HL-60/S4 treated with phorbol 12-myristate 13-acetate at 8.2 ng/mL for 4 days and 3 days (cell line): ENCODE data around the gene RAD51B.

Source experiments
- in situ Hi-C: fragments of 300-500 bp; cut with MboI; formaldehyde crosslinking; loops from 2 replicates; pipeline ENCODE4 v1.15.0; 2022; ENCODE audit warnings: low sequenced_read_pairs

RAD51B gene

DNA sequence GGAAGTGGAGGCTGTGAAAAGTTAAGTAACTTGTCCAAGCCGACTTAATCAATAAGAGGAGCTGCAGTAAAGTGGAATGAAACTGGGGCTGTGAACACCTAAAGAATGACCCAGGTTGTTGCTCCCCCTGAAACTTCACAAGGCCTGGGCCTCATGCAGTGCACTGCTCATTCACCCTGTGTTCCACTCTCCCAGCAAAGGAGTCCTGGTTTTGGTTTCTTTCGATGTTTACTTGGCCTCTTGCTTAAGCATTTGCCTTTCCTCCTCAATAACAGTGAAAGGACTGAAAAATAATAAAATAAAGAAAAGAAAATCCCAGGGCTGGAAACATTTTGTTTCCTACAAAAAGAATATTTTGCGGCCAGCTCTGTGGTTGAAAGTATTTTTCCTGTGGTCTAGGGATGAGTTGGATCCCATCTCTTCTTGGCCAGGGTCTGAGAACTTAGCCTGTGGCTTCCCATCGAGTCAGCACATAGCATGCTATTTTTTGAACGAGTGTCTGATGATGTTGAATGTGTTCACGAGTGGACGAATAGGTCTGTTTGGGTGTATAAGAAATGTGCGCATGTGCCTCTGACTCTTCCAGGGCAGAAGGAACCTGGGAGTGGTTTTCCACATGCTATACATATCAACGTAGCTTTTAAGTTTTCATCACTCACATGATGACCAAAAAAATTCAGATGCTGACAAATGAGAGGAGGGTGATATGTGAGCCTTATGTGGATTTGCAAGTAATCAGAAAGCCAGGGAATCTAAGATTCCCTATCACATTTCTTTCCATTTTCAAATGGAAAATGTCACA lies 623.5 kb downstream of the RAD51B start:
- in situ Hi-C loops, result no loop called here

DNA sequence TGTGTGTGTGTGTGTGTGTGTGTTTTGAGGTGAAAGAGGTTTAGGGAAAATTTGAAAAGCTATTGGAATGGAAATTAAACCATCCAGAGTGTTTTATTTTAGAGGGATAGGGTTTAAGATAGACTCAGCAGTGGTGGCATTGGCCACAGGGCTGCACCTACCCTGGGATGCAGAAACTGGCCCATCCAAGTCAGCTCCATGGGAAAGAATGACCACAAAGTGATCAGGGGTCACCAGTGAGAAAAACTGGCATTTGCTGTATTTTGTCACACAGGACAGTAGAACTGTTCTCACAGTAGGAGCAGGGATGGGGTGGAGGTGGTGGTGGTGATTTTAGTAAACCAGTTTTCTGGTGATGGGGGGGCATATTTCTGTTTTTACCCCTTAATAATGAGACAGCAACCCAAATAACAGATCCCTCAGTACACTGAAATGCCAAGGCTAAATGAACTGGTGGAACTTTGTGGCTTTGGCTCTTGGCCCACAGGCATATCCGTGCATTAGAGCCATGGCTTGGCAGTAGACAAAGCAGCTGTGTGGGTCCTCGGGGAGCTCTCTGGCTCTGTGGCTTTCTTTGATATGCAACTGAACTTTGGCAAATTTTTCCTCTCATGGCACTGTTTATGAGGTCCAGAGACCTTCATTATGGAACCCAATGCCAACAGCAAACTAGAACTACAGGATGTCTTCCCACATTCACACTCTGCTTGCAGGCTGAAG lies 625.0 kb downstream of the RAD51B start:
- in situ Hi-C loops, result no loop called here

DNA sequence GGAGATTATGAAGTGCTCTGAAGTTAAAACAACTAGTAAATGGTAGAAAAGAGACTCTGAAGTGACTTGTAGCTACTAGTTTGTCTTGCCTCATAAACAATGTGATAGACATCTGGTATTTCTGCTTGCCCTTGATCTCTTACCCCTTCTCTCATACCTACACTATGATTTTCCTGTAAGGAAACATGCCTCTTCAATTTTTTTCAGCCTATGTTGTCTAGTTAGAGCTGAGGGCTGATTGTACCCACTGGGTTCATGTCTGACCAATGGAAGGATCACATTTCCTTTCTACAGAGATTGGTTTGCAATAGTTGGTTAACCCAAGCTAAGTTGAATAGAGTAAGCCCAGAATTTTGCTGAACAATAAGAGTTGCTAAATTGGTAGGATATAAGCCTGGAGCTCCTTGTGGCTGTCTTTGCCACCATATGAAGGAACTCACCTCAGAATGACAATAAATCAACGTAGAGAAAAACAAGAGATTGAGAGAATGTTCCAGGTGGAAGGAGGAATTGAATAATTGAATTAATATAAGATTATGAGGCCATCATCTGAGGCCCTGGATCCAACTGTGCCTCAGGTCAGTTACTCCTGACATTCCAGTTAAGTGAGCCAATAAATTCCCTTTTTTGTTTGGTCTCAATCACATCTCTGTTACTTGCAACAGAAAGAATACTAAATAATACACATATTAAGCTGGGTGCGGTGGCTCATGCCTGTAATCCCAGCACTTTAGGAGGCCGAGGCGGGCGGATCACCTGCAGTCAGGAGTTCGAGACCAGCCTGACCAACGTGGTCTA lies 626.9 kb downstream of the RAD51B start:
- in situ Hi-C loops, result no loop called here

DNA sequence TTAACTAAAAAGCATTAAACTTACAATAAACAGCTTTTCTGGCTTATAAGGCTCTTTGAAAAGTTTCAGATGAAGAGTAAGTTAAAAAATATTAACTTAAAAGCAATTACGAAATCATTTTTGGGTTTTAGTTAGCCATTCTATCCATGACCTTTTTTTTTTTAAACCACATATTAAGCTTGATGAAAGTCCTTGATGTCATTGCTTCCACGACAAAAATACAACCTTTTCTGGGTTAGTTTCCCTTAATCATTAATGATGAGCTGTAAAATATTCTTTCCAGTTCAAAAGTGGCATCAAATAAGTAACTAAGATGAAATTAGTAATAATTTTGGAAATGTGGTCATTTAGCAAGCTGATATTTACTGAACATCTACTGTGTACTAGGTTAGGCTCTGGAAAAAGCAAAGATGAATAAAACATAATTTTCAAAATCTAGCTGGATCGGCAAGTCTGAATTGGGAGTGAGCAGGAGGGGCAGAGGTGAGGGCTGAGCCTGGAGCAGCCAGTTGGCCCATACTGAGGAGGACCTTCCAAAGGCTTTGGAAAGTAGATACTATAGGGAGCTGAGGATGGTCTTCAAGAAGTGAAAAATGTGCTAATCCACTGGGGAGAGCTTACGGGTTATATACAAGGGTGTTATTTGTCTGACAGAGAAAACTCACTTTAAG lies 628.1 kb downstream of the RAD51B start:
- in situ Hi-C loops, result no loop called here

- in situ Hi-C loops, result no loop called here
These were observed 628.8 kb downstream of the RAD51B start for GRCh38 chr14:68448252-68448902.

DNA sequence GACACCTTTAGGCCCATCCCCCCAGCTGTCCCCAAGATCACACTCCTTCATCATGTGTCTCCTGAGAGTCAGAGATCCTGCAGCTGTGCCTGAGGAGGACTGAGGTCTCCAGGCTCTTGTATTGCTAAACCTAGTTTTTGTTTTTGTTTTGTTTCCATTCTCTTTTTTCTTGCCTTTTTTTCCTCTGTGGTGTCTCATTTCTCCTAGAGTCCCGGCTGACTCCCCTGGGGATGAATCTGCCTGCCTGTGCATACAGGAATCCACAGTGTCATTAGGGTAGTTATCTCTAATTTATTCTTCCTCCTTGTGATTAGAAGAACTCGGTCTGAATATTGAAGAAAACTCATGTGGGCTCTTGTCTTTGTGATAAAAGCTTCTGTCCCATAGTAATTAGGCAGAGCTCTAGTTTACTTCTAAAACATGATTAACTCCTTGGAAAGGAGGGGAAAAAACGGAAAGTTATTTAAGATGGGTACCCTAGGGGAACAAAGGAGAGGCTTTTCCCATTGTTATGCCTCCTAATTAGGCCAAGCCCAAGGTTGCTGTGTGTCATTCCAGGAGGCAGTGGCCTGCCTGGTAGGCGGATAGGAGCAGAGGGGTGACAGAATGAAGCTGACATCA lies 630.1 kb downstream of the RAD51B start:
- in situ Hi-C loops, result no loop called here

- in situ Hi-C loops, result no loop called here
These were observed 631.0 kb downstream of the RAD51B start for GRCh38 chr14:68450391-68451120.

DNA sequence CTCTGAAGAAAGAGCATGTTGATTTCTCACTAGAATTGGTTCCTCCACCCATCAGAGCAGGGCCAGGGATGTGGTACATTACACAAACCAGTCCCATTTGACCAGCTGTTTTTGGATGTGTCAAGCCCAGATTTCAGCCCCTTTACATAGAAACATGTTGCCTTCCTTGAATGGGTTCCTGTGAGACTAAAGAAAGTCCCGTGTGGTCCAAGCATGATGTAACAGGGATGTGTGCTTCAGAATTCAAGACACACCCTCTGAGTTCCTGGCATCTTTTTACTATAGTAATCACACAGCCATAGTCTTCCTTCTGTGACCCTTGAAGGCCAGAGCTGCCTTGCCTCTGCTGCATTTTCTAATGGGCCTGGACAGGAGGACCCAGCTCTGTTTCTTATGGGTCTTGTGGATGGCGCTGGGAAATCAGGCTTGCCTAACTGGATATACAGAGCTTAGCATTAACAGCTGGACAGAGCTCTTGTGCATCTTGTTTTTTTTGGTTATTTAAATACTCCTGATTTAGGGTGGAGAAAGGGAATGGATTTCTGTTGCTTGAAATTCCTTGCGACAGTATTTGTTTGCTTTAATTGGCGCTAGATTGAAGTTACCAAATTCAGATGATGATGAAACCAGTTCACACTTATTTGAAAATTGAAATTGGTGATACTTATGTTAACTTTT lies 632.3 kb downstream of the RAD51B start:
- in situ Hi-C loops, result no loop called here

DNA sequence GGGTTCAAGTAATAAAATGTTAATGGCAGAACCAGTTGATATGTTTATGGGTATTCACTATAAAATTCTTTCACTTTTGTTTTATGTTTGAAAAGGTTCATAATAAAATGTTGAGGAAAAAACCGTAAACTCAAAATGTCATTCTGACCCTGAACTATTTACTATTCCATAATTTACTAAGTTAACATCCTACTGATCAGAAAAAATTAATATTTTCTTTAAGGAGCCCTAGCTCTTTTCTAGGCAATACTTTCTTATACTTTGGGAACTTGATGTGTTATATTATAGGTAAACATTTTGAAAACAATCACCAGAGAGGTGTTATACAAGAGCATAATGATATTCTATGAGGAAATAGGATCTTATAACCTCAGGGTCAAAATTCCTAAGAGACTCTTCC lies 638.7 kb downstream of the RAD51B start:
- in situ Hi-C loops, result no loop called here

- in situ Hi-C loops, result no loop called here
These were observed 639.4 kb downstream of the RAD51B start for GRCh38 chr14:68458840-68459469.

GRCh38 chr14:68459480-68460136 lies 640.0 kb downstream of the RAD51B start:
- in situ Hi-C loops, result no loop called here

GRCh38 chr14:68460541-68460940 lies 641.0 kb downstream of the RAD51B start:
- in situ Hi-C loops, result no loop called here

DNA sequence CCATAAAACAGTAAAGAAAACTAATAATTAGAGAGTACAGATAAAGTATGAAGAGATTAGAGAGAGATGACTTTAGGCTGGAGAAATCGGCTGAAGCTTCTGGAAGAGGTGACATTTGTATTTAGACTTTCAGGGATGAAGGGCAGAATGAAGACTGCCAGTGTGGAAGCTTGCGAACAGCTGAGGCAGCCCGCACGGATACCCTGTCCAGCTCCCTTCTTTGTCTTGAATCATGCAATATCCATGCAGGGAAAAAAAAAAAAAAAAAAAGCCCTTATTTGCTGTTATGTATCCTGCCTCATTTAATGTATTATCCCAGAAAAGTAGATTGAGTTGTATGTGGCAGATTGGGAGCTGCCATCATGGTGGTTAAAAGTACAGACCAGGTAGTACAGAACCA lies 641.5 kb downstream of the RAD51B start:
- in situ Hi-C loops, result no loop called here

DNA sequence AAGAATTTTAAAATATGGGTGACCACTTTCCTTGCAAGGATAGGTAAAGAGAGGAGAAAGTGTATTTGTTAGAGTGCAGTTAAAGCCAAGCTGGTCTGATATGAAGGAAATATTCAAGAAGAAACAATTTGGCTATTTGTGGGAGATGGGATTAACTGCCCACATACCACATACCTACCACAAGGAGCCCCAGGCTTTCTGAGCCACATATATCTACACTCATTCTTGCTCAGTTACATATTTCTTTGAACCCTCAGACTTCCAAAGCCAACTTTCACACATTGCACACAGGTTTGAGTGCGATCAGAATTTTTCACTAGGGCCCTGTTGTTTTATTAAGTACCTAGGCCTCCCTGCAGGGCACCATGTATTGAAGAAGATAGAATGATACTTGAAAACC lies 643.1 kb downstream of the RAD51B start:
- in situ Hi-C loops, result no loop called here

- in situ Hi-C loops, result no loop called here
These were observed 643.7 kb downstream of the RAD51B start for GRCh38 chr14:68463299-68463698.

DNA sequence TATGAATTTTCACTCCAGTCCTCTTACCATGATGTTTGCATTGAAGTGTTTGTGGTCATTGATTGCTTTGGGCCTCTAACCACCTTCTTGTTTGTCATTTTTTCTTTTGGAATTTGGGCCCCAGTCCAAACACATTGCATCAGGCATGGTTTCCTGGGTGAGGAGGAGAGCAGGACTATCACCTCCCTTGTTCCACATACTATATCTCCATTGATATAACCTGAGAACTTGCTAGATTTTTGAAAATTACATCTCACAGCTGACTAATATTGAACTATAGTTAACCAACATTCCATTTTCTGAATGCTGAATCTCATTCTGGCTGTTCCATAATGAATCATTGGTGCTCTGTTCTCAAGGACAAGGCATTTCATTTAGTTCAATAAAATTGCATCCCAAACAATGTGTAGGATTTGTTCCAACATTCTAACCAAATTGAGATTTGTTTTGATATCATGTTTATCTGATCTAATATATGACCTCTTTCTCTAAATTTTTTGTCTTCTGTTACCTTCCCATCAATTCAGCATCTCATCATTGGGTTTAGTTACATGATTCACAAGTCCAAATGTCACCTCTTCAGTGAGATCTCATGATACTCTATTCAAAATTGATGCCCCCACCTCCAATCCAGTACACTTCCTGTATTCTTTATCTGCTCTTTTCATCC lies 644.3 kb downstream of the RAD51B start:
- in situ Hi-C loops, result no loop called here

- in situ Hi-C loops, result no loop called here
These were observed 645.1 kb downstream of the RAD51B start for GRCh38 chr14:68464711-68465110.
